LNCAP (cell line): ENCODE results near the gene LCE5A.

Source experiments
- CTCF ChIP-seq: fragments of 450-650 bp; IDR thresholded peaks from 2 replicates; pipeline ENCODE4 v1.5.1; 2017; ENCODE audit warnings: mild to moderate bottlenecking

Gene LCE5A

GRCh38 chr1:152486400-152487006 lies 24.1 kb upstream of the LCE5A start:
- TF ChIP-seq CTCF, result peak; percentile 58

GRCh38 chr1:152487871-152488270 lies 22.7 kb upstream of the LCE5A start:
- no peak for TF ChIP-seq CTCF

GRCh38 chr1:152491537-152491936 lies 19.1 kb upstream of the LCE5A start:
- peak; percentile 54 for TF ChIP-seq CTCF

- peak; percentile 88 for TF ChIP-seq CTCF
Measured at GRCh38 chr1:152495066-152495675, 15.4 kb upstream of the LCE5A start.

GRCh38 chr1:152497273-152497672 lies 13.3 kb upstream of the LCE5A start:
- TF ChIP-seq CTCF, result peak; percentile 59

- TF ChIP-seq CTCF, result no peak
Measured at GRCh38 chr1:152501704-152502103, 8.9 kb upstream of the LCE5A start.

GRCh38 chr1:152502496-152503180 lies 8.0 kb upstream of the LCE5A start:
- no peak for TF ChIP-seq CTCF
